DMS153 treated with DMSO at 0.1 percent for 48 hours (cell line): ENCODE measurements around the gene CATSPERD.

Experiments used
- DNase-seq: peaks from one replicate; lab custom pipeline; 2025; ENCODE audit not compliant: unreplicated experiment; lab: John Stamatoyannopoulos, UW

Gene CATSPERD

GRCh38 chr19:5826531-5827341, 106.3 kb downstream of the CATSPERD start:
- peak; percentile 85 for DNase-seq

- DNase-seq = no peak
Observed at GRCh38 chr19:5827342-5827890, 107.0 kb downstream of the CATSPERD start.

GRCh38 chr19:5827891-5828660, 107.6 kb downstream of the CATSPERD start:
- peak; percentile 82 for DNase-seq
